ENCODE measurements around the gene GEN1. TPM values are rescaled to one million over a fixed set of nuclear protein-coding genes. Genes with fewer than 3 reads are reported as not detected.

GEN1 gene
- total and polyA plus RNA-seq, 2 of the 13 experiments (the other 11 are each of a cell fraction or from before 2014, with no cell fraction given) = 9.9 to 27.1 TPM

GRCh38 chr2:17757321-17757720 lies 3.4 kb downstream of the GEN1 start (continued):
- TF ChIP-seq GMEB1 (CRISPR knock-in tag; IDR thresholded peaks at IDR 0.05; ENCODE audit: borderline replicate concordance) = no peak
- TF ChIP-seq ZNF770 (CRISPR knock-in tag; IDR thresholded peaks at IDR 0.05) = no peak
- no peak for TF ChIP-seq THAP9 (CRISPR knock-in tag; IDR thresholded peaks at IDR 0.05; ENCODE audit: borderline replicate concordance)
- peak; percentile 63 for TF ChIP-seq GATAD2A (CRISPR knock-in tag; IDR thresholded peaks at IDR 0.05)
- TF ChIP-seq AHDC1 (CRISPR knock-in tag; IDR thresholded peaks at IDR 0.05; ENCODE audit: borderline replicate concordance) = peak; percentile 24; the same call in 1 of the 2 replicates
- peak; percentile 55; the same call in 1 of the 2 replicates for TF ChIP-seq RXRB (CRISPR knock-in tag; IDR thresholded peaks at IDR 0.05; ENCODE audit: borderline replicate concordance)
- TF ChIP-seq ZNF281 (CRISPR knock-in tag; IDR thresholded peaks at IDR 0.05; ENCODE audit: borderline replicate concordance) = no peak
- 0 out of 2 replicates have a peak, but pooled peaks have one; percentile 44 for TF ChIP-seq ELF4 (CRISPR knock-in tag; IDR thresholded peaks at IDR 0.05; ENCODE audit: borderline replicate concordance)
- no peak for TF ChIP-seq TEF (CRISPR knock-in tag; IDR thresholded peaks at IDR 0.05)
- TF ChIP-seq ZBTB20 (CRISPR knock-in tag; IDR thresholded peaks at IDR 0.05; ENCODE audit: borderline replicate concordance, low read depth) = no peak
- TF ChIP-seq POGZ (CRISPR knock-in tag; IDR thresholded peaks at IDR 0.05) = peak; percentile 50; the same call in 1 of the 2 replicates
- no peak for TF ChIP-seq ZBTB21 (CRISPR knock-in tag; IDR thresholded peaks at IDR 0.05)

All from HepG2 (cell line).